ENCODE measurements around the gene CHST13. TPM values are rescaled to one million over a fixed set of nuclear protein-coding genes. Genes with fewer than 3 reads are reported as not detected.

Gene CHST13
- polyA plus RNA-seq, 1 experiment: not detected

DNA sequence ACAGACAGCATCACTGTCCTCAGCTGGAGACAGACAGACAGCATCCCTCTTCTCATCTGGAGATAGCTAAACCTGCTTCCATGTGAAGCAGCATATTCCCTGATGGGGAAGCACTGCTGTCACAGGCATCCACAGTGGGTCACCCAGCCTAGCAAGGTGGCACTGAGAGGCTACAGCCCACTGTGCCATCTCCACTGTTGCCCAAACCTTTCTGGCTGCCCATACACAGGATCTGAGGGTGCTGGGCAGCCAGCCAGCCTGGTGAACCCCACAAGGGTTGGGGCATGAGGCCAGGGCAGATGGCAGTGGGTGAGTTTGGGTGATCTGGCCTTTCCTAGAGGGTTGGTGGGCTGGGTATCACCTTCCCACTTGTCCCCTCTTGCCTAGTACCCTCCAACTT lies 11.7 kb downstream of the CHST13 start:
- Histone ChIP-seq H3K27me3 (ENCODE audit: control insufficient read depth, insufficient read depth, low read length) (peaks cover 15% of the 10 kb centered on the region), H3K36me3 (ENCODE audit: control insufficient read depth, insufficient read depth, low read length) (no peaks in the 10 kb centered on the region), H3K4me3 (ENCODE audit: low read depth, low read length) (no peak overlapping the region)
- TF ChIP-seq, protein P1, sequence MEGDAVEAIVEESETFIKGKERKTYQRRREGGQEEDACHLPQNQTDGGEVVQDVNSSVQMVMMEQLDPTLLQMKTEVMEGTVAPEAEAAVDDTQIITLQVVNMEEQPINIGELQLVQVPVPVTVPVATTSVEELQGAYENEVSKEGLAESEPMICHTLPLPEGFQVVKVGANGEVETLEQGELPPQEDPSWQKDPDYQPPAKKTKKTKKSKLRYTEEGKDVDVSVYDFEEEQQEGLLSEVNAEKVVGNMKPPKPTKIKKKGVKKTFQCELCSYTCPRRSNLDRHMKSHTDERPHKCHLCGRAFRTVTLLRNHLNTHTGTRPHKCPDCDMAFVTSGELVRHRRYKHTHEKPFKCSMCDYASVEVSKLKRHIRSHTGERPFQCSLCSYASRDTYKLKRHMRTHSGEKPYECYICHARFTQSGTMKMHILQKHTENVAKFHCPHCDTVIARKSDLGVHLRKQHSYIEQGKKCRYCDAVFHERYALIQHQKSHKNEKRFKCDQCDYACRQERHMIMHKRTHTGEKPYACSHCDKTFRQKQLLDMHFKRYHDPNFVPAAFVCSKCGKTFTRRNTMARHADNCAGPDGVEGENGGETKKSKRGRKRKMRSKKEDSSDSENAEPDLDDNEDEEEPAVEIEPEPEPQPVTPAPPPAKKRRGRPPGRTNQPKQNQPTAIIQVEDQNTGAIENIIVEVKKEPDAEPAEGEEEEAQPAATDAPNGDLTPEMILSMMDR (IDR thresholded peaks at IDR 0.05; ENCODE audit: insufficient read depth, low read depth, low read length): no peak
- POLR2A ChIA-PET: no interaction called here
- CTCF ChIA-PET: interaction anchor here (1.1 kb wide), 1 partner anchor 1012 kb away, joined by 4 read pairs; no protein-coding TSS in a partner anchor
- DNase-seq (ENCODE audit: low read depth): no peak

DNA sequence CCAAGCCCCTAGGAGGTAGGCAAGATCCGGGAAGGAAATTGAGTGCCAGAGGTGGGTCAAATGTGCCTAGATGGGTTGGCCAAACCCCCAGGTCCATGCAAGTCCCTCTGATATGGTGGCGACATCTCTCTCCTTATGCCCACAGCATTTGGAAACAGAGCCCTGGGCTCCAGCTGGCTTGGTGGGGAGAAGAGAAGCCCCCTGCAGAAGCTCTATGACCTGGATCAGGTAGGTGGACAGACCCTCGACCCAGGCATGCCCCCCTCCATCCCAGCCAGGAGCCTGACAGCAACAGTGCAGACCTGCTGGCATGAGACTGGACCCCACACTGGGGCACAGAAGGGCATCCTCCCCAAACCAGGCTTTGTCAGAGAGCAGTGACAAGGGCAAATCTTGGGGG lies 12.2 kb downstream of the CHST13 start:
- Histone ChIP-seq H3K4me3 (ENCODE audit: low read depth, low read length) (no peak overlapping the region), H3K36me3 (ENCODE audit: control insufficient read depth, insufficient read depth, low read length) (no peaks in the 10 kb centered on the region), H3K27me3 (ENCODE audit: control insufficient read depth, insufficient read depth, low read length) (peaks cover 15% of the 10 kb centered on the region)
- ChIA-PET CTCF (no interaction called here), POLR2A (no interaction called here)
- TF ChIP-seq, protein P1 (IDR thresholded peaks at IDR 0.05; ENCODE audit: insufficient read depth, low read depth, low read length): no peak
- DNase-seq (ENCODE audit: low read depth): no peak

DNA sequence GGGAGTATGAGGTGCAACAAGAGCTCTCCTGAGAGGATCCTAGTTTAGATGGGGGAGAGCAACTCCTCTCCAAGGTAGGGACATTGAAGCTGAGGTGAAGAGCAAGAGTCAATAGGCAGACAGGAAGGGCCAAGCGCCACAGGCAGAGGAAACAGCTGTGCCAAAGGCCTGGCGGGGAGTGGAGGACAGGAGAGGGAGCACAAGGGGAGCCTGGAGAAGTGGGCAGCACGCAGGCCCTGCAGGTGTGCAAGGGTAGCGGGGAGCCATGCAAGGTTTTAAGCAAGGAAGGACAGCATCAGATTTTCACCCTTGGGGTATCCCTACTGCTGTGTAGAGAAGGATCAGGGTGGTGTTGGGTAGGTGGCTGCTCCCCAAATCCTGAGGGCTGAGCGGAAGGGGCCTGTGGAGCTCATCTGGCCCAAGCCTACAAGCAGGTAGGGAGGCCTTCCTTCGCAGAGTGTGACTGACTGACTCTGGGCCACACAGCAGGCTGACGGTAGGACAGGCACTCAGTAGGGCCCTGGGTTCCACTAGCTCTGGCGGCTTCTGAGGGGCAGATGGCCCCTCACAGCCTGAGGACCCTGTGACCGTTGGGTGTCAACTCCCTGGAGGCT lies 13.3 kb downstream of the CHST13 start:
- ChIA-PET POLR2A (no interaction called here), CTCF (interaction anchor here (2.1 kb wide), 1 partner anchor 14 kb away, joined by 8 read pairs; no protein-coding TSS in a partner anchor)

DNA sequence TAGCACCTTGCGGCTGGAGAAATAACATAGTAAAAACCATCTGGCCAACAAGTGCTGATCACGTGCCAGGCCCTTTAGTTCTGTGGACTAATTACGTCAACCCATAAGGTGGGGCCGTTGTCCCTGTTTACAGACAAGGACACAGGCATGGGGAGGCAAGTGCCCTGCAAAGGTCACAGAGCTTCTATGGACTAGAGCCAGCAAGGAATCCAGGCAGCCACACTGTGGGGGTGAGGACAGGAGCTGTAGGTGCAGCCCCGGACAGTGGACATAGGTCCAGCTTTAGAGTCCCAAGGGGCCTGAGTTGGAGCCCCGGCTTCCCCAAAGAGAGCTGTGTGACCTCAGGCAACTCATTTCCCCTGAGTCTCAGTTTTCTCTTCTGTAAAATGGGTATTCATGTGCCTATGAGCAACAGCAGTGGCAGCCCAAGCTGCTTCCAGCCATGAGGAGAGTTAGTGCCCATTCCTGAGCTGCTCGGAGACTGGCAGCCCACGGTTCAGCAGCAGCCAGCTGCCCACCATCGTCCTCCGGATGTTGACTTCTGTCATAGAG lies 13.9 kb downstream of the CHST13 start:
- POLR2A ChIA-PET: no interaction called here
- DNase-seq (ENCODE audit: low read depth): no peak

More for the DNA sequence above, 13.3 kb downstream of the CHST13 start:
- no peak for DNase-seq (ENCODE audit: low read depth)
- Histone ChIP-seq H3K4me3 (ENCODE audit: low read depth, low read length) (no peak overlapping the region), H3K27me3 (ENCODE audit: control insufficient read depth, insufficient read depth, low read length) (peaks cover 18% of the 10 kb centered on the region), H3K36me3 (ENCODE audit: control insufficient read depth, insufficient read depth, low read length) (no peaks in the 10 kb centered on the region)
- TF ChIP-seq, protein P1 (IDR thresholded peaks at IDR 0.05; ENCODE audit: insufficient read depth, low read depth, low read length): no peak

DNA sequence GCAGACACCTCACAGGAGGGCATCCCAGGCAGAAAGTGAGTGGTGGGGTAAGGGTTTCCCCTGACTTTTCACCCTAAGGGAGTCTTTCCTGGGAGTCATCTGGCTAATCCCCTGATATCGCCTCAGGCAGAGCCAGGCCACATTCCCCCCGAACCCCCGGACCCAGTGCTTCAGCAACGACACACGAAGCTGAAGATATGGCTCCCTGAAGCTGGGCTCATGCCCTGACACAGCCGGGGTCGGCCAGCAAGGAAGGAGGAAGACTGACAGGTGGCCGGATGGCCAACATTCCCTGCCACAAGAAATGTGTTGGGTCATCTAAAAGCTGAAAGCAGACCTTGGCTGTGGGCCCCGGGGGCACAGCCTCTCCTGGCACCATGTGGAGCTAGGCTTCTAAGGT lies 14.4 kb downstream of the CHST13 start:
- Histone ChIP-seq H3K27me3 (ENCODE audit: control insufficient read depth, insufficient read depth, low read length) (peaks cover 16% of the 10 kb centered on the region), H3K4me3 (ENCODE audit: low read depth, low read length) (no peak overlapping the region), H3K36me3 (ENCODE audit: control insufficient read depth, insufficient read depth, low read length) (no peaks in the 10 kb centered on the region)
- CTCF ChIA-PET: interaction anchor here (0.8 to 2.1 kb wide), 2 partner anchors 15 to 141 kb away, joined by 3 to 8 read pairs; no protein-coding TSS in a partner anchor
- POLR2A ChIA-PET: no interaction called here
- no peak for DNase-seq (ENCODE audit: low read depth)
- TF ChIP-seq, protein P1 (IDR thresholded peaks at IDR 0.05; ENCODE audit: insufficient read depth, low read depth, low read length): no peak

More for the DNA sequence above, 13.9 kb downstream of the CHST13 start:
- Histone ChIP-seq H3K36me3 (ENCODE audit: control insufficient read depth, insufficient read depth, low read length) (no peaks in the 10 kb centered on the region), H3K4me3 (ENCODE audit: low read depth, low read length) (no peak overlapping the region), H3K27me3 (ENCODE audit: control insufficient read depth, insufficient read depth, low read length) (peaks cover 17% of the 10 kb centered on the region)
- CTCF ChIA-PET: interaction anchor here (0.8 to 2.1 kb wide), 2 partner anchors 15 to 141 kb away, joined by 3 to 8 read pairs; no protein-coding TSS in a partner anchor
- TF ChIP-seq, protein P1 (IDR thresholded peaks at IDR 0.05; ENCODE audit: insufficient read depth, low read depth, low read length): no peak
